CD4-positive, CD25-positive, alpha-beta regulatory T cell (primary cell): ENCODE measurements around the gene EIF4G3. TPM values are rescaled to one million over a fixed set of nuclear protein-coding genes. Genes with fewer than 3 reads are reported as not detected.
A peak's percentile ranks its signal among the peaks of the same experiment; 100 is the strongest.

Experiments
- ATAC-seq, 2 donors: fragments of 150-1000 bp; cut with Tn5 transposase; one replicate each; pipeline ENCODE4 v1.10.0; 2021; ENCODE audit warnings: low read depth in 2 of 2, moderate number of reproducible peaks in 2 of 2, moderate library complexity in 1 of 2
- DNase-seq, 3 donors: peaks; one replicate each; pipeline versions ENCODE4 v3.0.0 to v3.0.0-alpha.2; 2012 to 2022; ENCODE audit warnings: mixed read lengths in 1 of 3
- H3K27ac ChIP-seq: one replicate; pipeline ENCODE4 v1.7.0; 2013; ENCODE audit warnings: mild to moderate bottlenecking, low read length; ENCODE audit not compliant: insufficient read depth, poor library complexity, severe bottlenecking
- H3K27me3 ChIP-seq: one replicate; pipeline ENCODE4 v1.7.0; 2013; ENCODE audit warnings: low read length; ENCODE audit not compliant: control insufficient read depth, insufficient read depth
- H3K36me3 ChIP-seq: one replicate; pipeline ENCODE4 v1.7.0; 2013; ENCODE audit warnings: mild to moderate bottlenecking, low read length, moderate library complexity; ENCODE audit not compliant: control insufficient read depth, insufficient read depth
- H3K4me1 ChIP-seq: 2 replicates; pipeline ENCODE4 v1.7.0; 2013; ENCODE audit warnings: mild to moderate bottlenecking, low read length; ENCODE audit not compliant: insufficient read depth, control insufficient read depth, poor library complexity, severe bottlenecking
- H3K4me3 ChIP-seq: one replicate; pipeline ENCODE4 v1.7.0; 2013; ENCODE audit warnings: low read depth, mild to moderate bottlenecking, low read length, moderate library complexity
- H3K9me3 ChIP-seq, 2 experiments: 1 replicate in 1 of 2; 2 replicates in 1 of 2; pipeline ENCODE4 v1.7.0; 2013; ENCODE audit warnings: low read length in 2 of 2, mild to moderate bottlenecking in 1 of 2, moderate library complexity in 1 of 2; ENCODE audit not compliant: control insufficient read depth in 2 of 2
- H3K27ac Mint-ChIP-seq, 3 donors: one replicate each; pipeline ENCODE4 v1.8.0; 2020 to 2022; ENCODE audit warnings: mild to moderate bottlenecking in 3 of 3, mixed read lengths in 3 of 3, moderate library complexity in 2 of 3
- H3K27me3 Mint-ChIP-seq: one replicate; pipeline ENCODE4 v1.8.0; 2022; ENCODE audit warnings: mild to moderate bottlenecking, mixed read lengths
- H3K36me3 Mint-ChIP-seq: one replicate; pipeline ENCODE4 v1.8.0; 2020; ENCODE audit warnings: mixed read lengths
- H3K4me1 Mint-ChIP-seq, 4 donors: one replicate each; pipeline ENCODE4 v1.8.0; 2020 to 2022; ENCODE audit warnings: mixed read lengths in 4 of 4, mild to moderate bottlenecking in 1 of 4
- H3K4me3 Mint-ChIP-seq, 4 donors: one replicate each; pipeline ENCODE4 v1.8.0; 2020 to 2022; ENCODE audit warnings: mild to moderate bottlenecking in 4 of 4, mixed read lengths in 4 of 4, moderate library complexity in 3 of 4
- H3K9me3 Mint-ChIP-seq, 7 donors: one replicate each; pipeline ENCODE4 v1.8.0; 2020 to 2022; ENCODE audit warnings: mixed read lengths in 7 of 7, mild to moderate bottlenecking in 3 of 7, moderate library complexity in 2 of 7
- polyA plus RNA-seq, 4 donors: library from polyadenylated mRNA; unstranded; fragments of 300-500 nt; fragmentation: Illumina TruSeq; gene quantifications; one replicate each; pipeline ENCODE4 v1.2.3, GENCODE V29; 2021
- total RNA-seq: library from RNA; stranded (reverse); gene quantifications from one replicate; pipeline ENCODE4 v1.2.3, GENCODE V29; 2022

Gene EIF4G3
- total and polyA plus RNA-seq, 5 donors from 2014 or later = 2.5 to 34.4 (median 5.5) TPM

GRCh38 chr1:21077085-21077484, 99.6 kb downstream of the EIF4G3 start:
- Mint-ChIP-seq H3K36me3 (peaks cover 22% of the 10 kb centered on the region), H3K27me3 (no peaks in the 10 kb centered on the region), H3K4me3 (no peak overlapping the region), H3K4me1 (peaks cover 12 to 22% (median 13%) of the 10 kb centered on the region in 4 donors), H3K27ac (no peak overlapping the region), H3K9me3 (no peaks in the 10 kb centered on the region)
- Histone ChIP-seq H3K9me3 (no peaks in the 10 kb centered on the region), H3K4me1 (no peaks in the 10 kb centered on the region), H3K27me3 (no peaks in the 10 kb centered on the region), H3K27ac (no peak overlapping the region), H3K36me3 (peaks cover 3% of the 10 kb centered on the region), H3K4me3 (no peak overlapping the region)
- no peak for ATAC-seq
- DNase-seq = no peak

GRCh38 chr1:21072721-21073120, 104.0 kb downstream of the EIF4G3 start:
- Histone ChIP-seq H3K9me3 (no peaks in the 10 kb centered on the region), H3K4me1 (no peaks in the 10 kb centered on the region), H3K27ac (no peak overlapping the region), H3K36me3 (peaks cover 3% of the 10 kb centered on the region), H3K4me3 (no peak overlapping the region), H3K27me3 (no peaks in the 10 kb centered on the region)
- Mint-ChIP-seq H3K27ac (no peak overlapping the region), H3K27me3 (no peaks in the 10 kb centered on the region), H3K36me3 (peaks cover 13% of the 10 kb centered on the region), H3K4me3 (no peak overlapping the region), H3K9me3 (no peaks in the 10 kb centered on the region), H3K4me1 (peaks cover 6 to 22% (median 15%) of the 10 kb centered on the region in 4 donors)
- ATAC-seq = no peak
- DNase-seq = no peak

- ATAC-seq = no peak
- Mint-ChIP-seq H3K27ac (no peak overlapping the region), H3K4me3 (no peak overlapping the region), H3K27me3 (no peaks in the 10 kb centered on the region), H3K4me1 (peaks cover 0 to 9% (median 0%) of the 10 kb centered on the region in 4 donors), H3K36me3 (no peaks in the 10 kb centered on the region), H3K9me3 (no peaks in the 10 kb centered on the region)
- Histone ChIP-seq H3K36me3 (peaks cover 3% of the 10 kb centered on the region), H3K9me3 (no peaks in the 10 kb centered on the region), H3K4me1 (no peaks in the 10 kb centered on the region), H3K27ac (no peak overlapping the region), H3K27me3 (no peaks in the 10 kb centered on the region), H3K4me3 (no peak overlapping the region)
- no peak for DNase-seq
Observed at GRCh38 chr1:21069549-21069948, 107.1 kb downstream of the EIF4G3 start.

- H3K36me3 ChIP-seq = peaks cover 3% of the 10 kb centered on the region
- Mint-ChIP-seq H3K36me3 (no peaks in the 10 kb centered on the region), H3K4me1 (peaks cover 0 to 9% (median 0%) of the 10 kb centered on the region in 4 donors), H3K27ac (peak overlapping the region in 1 of 3 donors; percentile 62), H3K9me3 (no peaks in the 10 kb centered on the region), H3K27me3 (no peaks in the 10 kb centered on the region), H3K4me3 (no peak overlapping the region)
- ATAC-seq (no peak), DNase-seq (no peak)
- no peak overlapping the region for H3K4me3 ChIP-seq
- no peak overlapping the region for H3K27ac ChIP-seq
- H3K27me3 ChIP-seq = no peaks in the 10 kb centered on the region
- H3K4me1 ChIP-seq = no peaks in the 10 kb centered on the region
- no peaks in the 10 kb centered on the region for H3K9me3 ChIP-seq
Observed at GRCh38 chr1:21068937-21069336, 107.8 kb downstream of the EIF4G3 start.

GRCh38 chr1:21067551-21068227, 109.0 kb downstream of the EIF4G3 start:
- H3K4me3 Mint-ChIP-seq = no peak overlapping the region
- H3K27ac Mint-ChIP-seq = no peak overlapping the region
- DNase-seq (no peak), ATAC-seq (no peak)
- Histone ChIP-seq H3K4me1 (no peaks in the 10 kb centered on the region), H3K4me3 (no peak overlapping the region), H3K9me3 (no peaks in the 10 kb centered on the region), H3K36me3 (no peaks in the 10 kb centered on the region), H3K27ac (no peak overlapping the region), H3K27me3 (no peaks in the 10 kb centered on the region)
- no peaks in the 10 kb centered on the region for H3K27me3 Mint-ChIP-seq
- peaks cover 0 to 9% (median 0%) of the 10 kb centered on the region in 4 donors for H3K4me1 Mint-ChIP-seq
- H3K9me3 Mint-ChIP-seq = no peaks in the 10 kb centered on the region
- H3K36me3 Mint-ChIP-seq = no peaks in the 10 kb centered on the region

GRCh38 chr1:21066356-21067012, 110.2 kb downstream of the EIF4G3 start:
- Histone ChIP-seq H3K27me3 (no peaks in the 10 kb centered on the region), H3K27ac (no peak overlapping the region), H3K4me3 (no peak overlapping the region), H3K36me3 (no peaks in the 10 kb centered on the region), H3K9me3 (no peaks in the 10 kb centered on the region), H3K4me1 (no peaks in the 10 kb centered on the region)
- Mint-ChIP-seq H3K36me3 (no peaks in the 10 kb centered on the region), H3K9me3 (no peaks in the 10 kb centered on the region), H3K27ac (no peak overlapping the region), H3K27me3 (no peaks in the 10 kb centered on the region), H3K4me1 (peaks cover 0 to 9% (median 0%) of the 10 kb centered on the region in 4 donors), H3K4me3 (no peak overlapping the region)
- no peak for DNase-seq
- ATAC-seq = no peak

- Mint-ChIP-seq H3K9me3 (no peaks in the 10 kb centered on the region), H3K4me3 (no peak overlapping the region), H3K4me1 (peaks cover 0 to 12% (median 0%) of the 10 kb centered on the region in 4 donors), H3K27ac (no peak overlapping the region), H3K27me3 (no peaks in the 10 kb centered on the region), H3K36me3 (no peaks in the 10 kb centered on the region)
- no peak overlapping the region for H3K27ac ChIP-seq
- DNase-seq = no peak
- no peaks in the 10 kb centered on the region for H3K36me3 ChIP-seq
- no peaks in the 10 kb centered on the region for H3K4me1 ChIP-seq
- no peak overlapping the region for H3K4me3 ChIP-seq
- no peaks in the 10 kb centered on the region for H3K9me3 ChIP-seq
- ATAC-seq = no peak
- no peaks in the 10 kb centered on the region for H3K27me3 ChIP-seq
Observed at GRCh38 chr1:21065851-21066250, 110.8 kb downstream of the EIF4G3 start.

GRCh38 chr1:21064057-21064456, 112.6 kb downstream of the EIF4G3 start:
- no peaks in the 10 kb centered on the region for H3K4me1 ChIP-seq
- DNase-seq = no peak
- H3K36me3 ChIP-seq = no peaks in the 10 kb centered on the region
- H3K27me3 Mint-ChIP-seq = no peaks in the 10 kb centered on the region
- H3K4me3 ChIP-seq = no peak overlapping the region
- ATAC-seq = no peak
- no peaks in the 10 kb centered on the region for H3K9me3 ChIP-seq
- no peaks in the 10 kb centered on the region for H3K9me3 Mint-ChIP-seq
- no peak overlapping the region for H3K27ac ChIP-seq
- H3K27ac Mint-ChIP-seq = no peak overlapping the region
- no peaks in the 10 kb centered on the region for H3K36me3 Mint-ChIP-seq
- H3K4me1 Mint-ChIP-seq = peaks cover 0 to 7% (median 3%) of the 10 kb centered on the region in 4 donors
- H3K27me3 ChIP-seq = no peaks in the 10 kb centered on the region
- no peak overlapping the region for H3K4me3 Mint-ChIP-seq
